HG03378 (cell line): ENCODE measurements around the gene SMYD5.
"Not testable (repeated sequence)": the region's sequence is repeated elsewhere in the genome, so short reads cannot be mapped to it uniquely, and the experiment has no call there.

Experiments used
- ATAC-seq: cut with Tn5 transposase; IDR thresholded peaks from one replicate; pipeline ENCODE4 v1.9.1; 2021; ENCODE audit warnings: mild to moderate bottlenecking, moderate library complexity; ENCODE audit not compliant: unreplicated experiment

The SMYD5 gene

GRCh38 chr2:73258913-73259215 lies 44.8 kb downstream of the SMYD5 start:
- no peak for ATAC-seq

GRCh38 chr2:73259276-73259675 lies 45.2 kb downstream of the SMYD5 start:
- ATAC-seq: no peak

DNA sequence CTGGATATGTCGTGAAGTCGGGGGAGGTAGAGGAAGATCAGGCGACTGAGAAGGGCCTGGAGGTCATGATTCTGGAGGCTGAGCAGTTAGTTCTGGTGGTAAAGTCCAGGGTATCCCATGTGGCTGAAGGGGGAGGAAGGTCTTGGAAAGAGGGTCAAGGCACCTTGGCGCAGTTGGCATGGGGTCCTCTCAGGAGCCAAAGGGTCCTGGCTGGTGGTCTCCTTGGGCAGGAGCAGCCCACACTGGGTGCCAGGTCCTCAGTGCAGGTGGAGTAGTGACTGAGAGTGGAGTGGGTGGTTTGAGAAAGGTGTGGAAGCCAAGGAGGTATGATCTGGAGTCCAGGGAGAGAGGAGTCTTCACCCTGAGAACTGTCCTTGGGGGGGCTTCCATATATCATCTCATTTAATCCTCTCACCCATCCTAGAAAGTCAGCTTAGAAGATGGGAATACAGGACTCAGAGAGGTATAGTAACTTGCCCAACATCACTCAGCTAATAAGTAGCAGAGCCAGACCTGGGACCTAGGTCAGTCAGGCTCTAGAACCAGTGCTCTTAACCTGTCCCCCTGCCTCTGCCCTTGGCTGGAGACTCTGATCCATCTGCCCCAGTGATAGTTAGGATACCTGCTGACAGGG lies 45.8 kb downstream of the SMYD5 start:
- no peak for ATAC-seq

GRCh38 chr2:73260338-73260984 lies 46.4 kb downstream of the SMYD5 start:
- ATAC-seq: no peak

DNA sequence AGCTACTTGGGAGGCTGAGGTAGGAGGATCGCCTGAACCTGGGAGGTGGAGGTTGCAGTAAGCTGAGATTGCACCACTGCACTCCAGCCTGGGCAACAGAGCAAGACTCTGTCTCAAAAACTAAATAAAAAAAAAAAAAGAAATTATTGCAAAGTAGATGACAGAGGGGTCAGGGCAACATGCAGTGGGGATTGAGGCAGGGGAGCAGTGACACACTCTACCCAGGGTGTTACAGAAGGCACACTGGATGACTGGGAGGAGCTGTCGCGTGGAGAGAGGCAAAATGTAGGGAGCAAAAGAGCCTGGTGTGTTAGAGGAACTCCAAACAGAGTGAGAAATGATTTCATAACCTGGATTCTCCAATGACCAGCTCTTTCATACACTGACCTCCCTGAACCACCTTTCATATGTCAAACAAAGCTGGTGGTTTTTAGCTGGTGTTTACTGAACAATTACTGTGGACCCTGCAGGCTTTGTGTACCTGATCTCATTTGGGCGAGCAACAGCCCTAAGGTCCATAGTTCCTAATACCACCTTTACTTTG lies 48.1 kb downstream of the SMYD5 start:
- ATAC-seq: no peak

DNA sequence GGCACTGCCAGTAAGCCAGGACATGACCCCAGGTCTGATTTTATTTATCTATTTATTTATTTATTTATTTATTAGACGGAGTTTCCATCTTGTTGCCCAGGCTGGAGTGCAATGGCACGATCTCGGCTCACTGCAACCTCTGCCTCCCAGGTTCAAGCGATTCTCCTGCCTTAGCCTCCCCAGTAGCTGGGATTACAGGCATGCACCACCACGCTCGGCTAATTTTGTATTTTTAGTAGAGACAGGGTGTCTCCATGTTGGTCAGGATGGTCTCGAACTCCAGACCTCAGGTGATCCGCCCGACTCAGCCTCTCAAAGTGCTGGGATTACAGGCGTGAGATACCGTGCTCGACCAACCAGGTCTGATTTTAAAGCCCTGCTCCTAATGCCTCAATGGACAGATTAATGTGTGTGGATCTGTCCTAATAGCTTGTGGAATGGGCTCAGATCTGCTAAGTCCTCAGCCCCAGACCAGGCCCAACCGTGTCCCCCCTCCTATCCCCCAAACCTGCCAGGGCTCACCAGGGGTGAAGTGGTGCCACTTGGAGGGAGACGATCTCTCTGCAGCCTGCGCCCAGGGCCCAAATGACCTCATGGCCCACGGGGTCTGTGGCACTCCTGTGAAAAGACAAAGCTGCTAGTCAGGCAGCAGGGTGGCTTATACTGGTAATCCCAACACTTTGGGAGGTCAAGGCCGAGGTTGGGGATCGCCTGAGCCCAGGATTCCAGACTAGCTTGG lies 48.8 kb downstream of the SMYD5 start:
- ATAC-seq: not testable (repeated sequence)

GRCh38 chr2:73263540-73264331 lies 49.7 kb downstream of the SMYD5 start:
- ATAC-seq: no peak

DNA sequence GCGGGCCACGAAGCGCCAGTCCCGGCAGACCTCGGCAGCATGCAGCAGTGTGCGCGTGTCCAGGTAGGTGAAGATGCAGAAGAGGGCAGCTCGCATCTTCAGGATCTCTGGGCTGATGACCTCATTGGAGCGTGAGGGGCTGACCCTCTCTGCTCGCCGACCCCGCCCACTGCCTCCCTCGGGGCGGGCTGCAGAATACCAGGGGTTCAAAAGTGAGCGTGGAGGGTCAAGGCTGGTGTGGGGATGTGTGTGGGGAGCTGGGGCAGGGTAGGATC lies 50.2 kb downstream of the SMYD5 start:
- no peak for ATAC-seq

DNA sequence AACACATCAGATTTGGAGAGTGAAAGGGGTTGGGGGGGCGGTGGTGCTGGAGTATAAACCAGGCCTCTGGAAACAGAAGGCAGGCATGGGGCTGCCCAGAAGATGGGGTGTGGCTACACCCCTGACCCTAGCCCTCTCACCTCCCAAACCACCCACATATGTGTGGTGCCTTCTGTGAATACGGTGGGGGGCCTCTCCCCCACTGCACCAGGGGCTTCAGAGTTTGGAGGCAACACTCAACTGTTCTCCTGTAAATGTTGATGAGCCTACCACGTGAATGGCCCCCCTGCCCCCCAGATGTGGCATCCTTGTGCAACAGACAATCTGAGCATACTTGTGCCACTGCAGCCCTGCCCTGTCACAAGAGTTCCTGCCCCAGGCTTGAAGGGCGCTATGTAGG lies 50.7 kb downstream of the SMYD5 start:
- no peak for ATAC-seq

DNA sequence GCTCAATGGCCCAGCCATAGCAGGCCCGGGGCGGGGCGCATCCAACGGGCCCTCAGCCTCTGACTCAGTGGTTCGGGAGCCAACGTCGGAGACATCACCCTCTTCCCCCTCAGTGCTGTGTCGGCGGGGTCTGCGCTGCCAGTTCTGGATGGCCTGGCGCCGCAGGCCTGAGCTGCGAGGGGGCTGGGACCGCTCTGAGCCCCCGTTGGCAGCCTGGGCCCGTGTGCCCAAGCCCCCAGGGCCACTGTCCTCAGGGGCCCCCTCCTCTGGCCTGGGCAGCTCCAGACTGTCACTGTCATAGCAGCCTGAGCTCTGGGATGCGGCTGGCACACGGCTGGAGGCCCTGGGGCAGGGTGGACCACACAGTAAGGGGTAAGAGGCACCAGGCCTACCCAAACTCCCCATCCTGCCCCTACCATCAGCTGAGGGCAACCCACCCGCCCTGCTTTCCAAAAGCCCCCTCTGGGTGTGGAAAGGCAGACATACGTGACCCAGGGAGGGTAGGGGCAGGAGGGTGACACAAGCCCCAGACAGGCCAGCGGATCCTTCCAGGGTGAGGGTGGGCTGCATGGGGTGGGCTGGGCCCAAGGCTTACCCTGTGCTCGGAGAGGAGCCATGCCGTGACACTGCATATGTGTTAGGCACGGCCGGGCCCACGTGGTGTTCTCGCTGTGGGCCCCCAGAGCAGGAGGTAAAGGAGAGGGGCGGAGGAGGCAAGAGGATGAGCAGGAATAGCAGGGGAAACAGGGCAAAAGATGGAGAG lies 51.4 kb downstream of the SMYD5 start:
- ATAC-seq: no peak

DNA sequence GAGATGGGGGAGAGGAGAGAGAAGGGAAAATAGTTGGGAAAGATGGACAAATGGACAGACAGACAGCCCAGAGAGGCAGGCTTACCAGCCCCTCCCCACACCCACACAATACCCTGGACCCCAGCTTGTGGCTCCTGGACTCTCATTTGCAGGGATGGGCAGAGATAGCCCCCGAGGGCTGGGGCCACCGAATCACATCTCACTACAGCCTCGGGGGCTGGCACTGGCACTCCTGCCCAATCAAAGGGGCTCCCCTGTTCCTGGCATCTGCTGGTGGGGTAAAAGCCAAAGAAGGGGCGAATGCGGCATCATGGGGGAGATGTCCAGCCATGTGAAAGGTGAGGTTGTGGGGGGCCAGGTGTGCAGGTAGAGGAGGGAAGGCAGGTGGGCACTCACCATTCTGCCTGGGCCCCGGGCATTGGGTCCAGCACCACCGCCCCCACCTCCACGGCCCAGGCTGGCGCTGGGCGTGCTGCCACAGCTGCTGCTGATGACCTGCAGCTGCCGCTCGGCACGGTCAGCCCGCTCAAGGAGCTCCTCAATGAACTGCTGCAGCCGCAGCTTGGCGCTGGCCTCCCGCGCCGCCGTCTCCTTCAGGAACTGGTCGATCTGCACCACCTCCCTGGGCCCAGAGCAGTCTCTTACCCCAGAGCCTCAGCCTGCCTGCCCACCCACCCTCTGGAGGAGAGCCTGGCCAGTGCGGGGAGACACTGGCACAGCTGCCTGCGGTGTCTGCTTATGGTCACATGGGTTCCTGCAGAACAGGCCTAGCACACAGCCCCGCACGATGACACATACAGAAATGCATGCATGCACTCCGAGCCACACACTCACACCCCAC lies 52.2 kb downstream of the SMYD5 start:
- no peak for ATAC-seq

DNA sequence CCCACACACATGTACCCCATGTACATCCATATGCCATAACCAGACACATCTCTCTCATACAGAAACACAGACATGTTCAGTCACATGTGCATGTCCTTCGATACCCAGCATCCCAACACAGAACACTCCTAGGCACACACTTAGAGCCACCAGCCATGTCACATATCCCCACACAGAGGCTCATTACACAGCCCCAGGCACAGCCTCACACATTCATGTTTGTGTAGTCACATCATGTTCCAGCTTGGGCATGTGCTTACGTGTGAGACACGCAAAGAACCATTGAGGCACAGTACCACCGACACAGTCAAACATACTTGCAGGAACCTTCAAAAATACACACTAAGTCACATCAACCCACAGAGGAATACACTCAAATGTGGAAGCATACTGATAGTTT lies 53.0 kb downstream of the SMYD5 start:
- no peak for ATAC-seq

- no peak for ATAC-seq
Observed at GRCh38 chr2:73268366-73268829, 54.4 kb downstream of the SMYD5 start.

- no peak for ATAC-seq
Observed at GRCh38 chr2:73268830-73269685, 55.0 kb downstream of the SMYD5 start.

- ATAC-seq: no peak
Observed at GRCh38 chr2:73269686-73270465, 55.8 kb downstream of the SMYD5 start.

GRCh38 chr2:73272270-73272669 lies 58.2 kb downstream of the SMYD5 start:
- ATAC-seq: no peak
